Astrocyte (in vitro differentiated cells and primary cell): ENCODE measurements around the gene DPM3. TPM values are rescaled to one million over a fixed set of nuclear protein-coding genes. Genes with fewer than 3 reads are reported as not detected.

ENCODE experiments used
- DNase-seq: peaks from one replicate; pipeline ENCODE4 v3.0.0-alpha.2; 2010; ENCODE audit warnings: low read depth
- FAIRE-seq: peaks from 2 replicates; lab custom pipeline; 2011; peaks lifted over from hg19 to GRCh38; lab: Jason Lieb, UNC
- H2AFZ ChIP-seq: 2 replicates; pipeline ENCODE4 v1.6.0; 2012; ENCODE audit warnings: low read depth, low read length, inconsistent platforms
- H3K27ac ChIP-seq: 2 replicates; pipeline ENCODE4 v1.5.1; 2011; ENCODE audit warnings: low read depth, low read length, inconsistent platforms
- H3K27me3 ChIP-seq: 2 replicates; pipeline ENCODE4 v1.6.0; 2011; ENCODE audit warnings: low read length, inconsistent platforms; ENCODE audit not compliant: insufficient read depth
- H3K36me3 ChIP-seq: 2 replicates; pipeline ENCODE4 v1.5.1; 2011; ENCODE audit warnings: low read length, inconsistent platforms; ENCODE audit not compliant: insufficient read depth
- H3K4me1 ChIP-seq: 2 replicates; pipeline ENCODE4 v1.5.1; 2011; ENCODE audit warnings: low read length, inconsistent platforms; ENCODE audit not compliant: insufficient read depth
- H3K4me2 ChIP-seq: 2 replicates; pipeline ENCODE4 v1.6.0; 2012; ENCODE audit warnings: low read length, inconsistent platforms
- H3K4me3 ChIP-seq: 2 replicates; pipeline ENCODE4 v1.5.1; 2011; ENCODE audit warnings: low read depth, mild to moderate bottlenecking, low read length, inconsistent platforms; ENCODE audit not compliant: insufficient read depth
- H3K79me2 ChIP-seq: 2 replicates; pipeline ENCODE4 v1.6.0; 2012; ENCODE audit warnings: mild to moderate bottlenecking, low read length, inconsistent platforms; ENCODE audit not compliant: insufficient read depth
- H3K9ac ChIP-seq: 2 replicates; pipeline ENCODE4 v1.6.0; 2012; ENCODE audit warnings: mild to moderate bottlenecking, low read length, inconsistent platforms
- H3K9me3 ChIP-seq: 2 replicates; pipeline ENCODE4 v1.5.1; 2012; ENCODE audit warnings: low read depth, mild to moderate bottlenecking, low read length, inconsistent platforms; ENCODE audit not compliant: insufficient read depth
- H4K20me1 ChIP-seq: 2 replicates; pipeline ENCODE4 v1.6.0; 2012; ENCODE audit warnings: low read length, inconsistent platforms; ENCODE audit not compliant: insufficient read depth
- H3K27ac Mint-ChIP-seq: one replicate; pipeline ENCODE4 v1.8.0; 2021; ENCODE audit warnings: mild to moderate bottlenecking, mixed read lengths; ENCODE audit not compliant: unreplicated experiment
- H3K27me3 Mint-ChIP-seq: one replicate; pipeline ENCODE4 v1.8.0; 2021; ENCODE audit warnings: low read depth, mixed read lengths; ENCODE audit not compliant: unreplicated experiment
- H3K36me3 Mint-ChIP-seq: one replicate; pipeline ENCODE4 v1.8.0; 2021; ENCODE audit warnings: low read depth, mixed read lengths; ENCODE audit not compliant: unreplicated experiment
- H3K4me1 Mint-ChIP-seq: one replicate; pipeline ENCODE4 v1.8.0; 2021; ENCODE audit warnings: low read depth, mixed read lengths; ENCODE audit not compliant: unreplicated experiment
- H3K4me3 Mint-ChIP-seq: one replicate; pipeline ENCODE4 v1.8.0; 2021; ENCODE audit warnings: mild to moderate bottlenecking, moderate library complexity, mixed read lengths; ENCODE audit not compliant: unreplicated experiment
- H3K9me3 Mint-ChIP-seq: one replicate; pipeline ENCODE4 v1.8.0; 2021; ENCODE audit warnings: mild to moderate bottlenecking, mixed read lengths; ENCODE audit not compliant: unreplicated experiment
- CTCF ChIP-seq: IDR thresholded peaks from 2 replicates; pipeline ENCODE4 v1.5.1; 2011; ENCODE audit warnings: low read depth, mild to moderate bottlenecking, inconsistent platforms, low read length, moderate library complexity; ENCODE audit not compliant: insufficient read depth
- EZH2 ChIP-seq: IDR thresholded peaks from 2 replicates; pipeline ENCODE4 v1.6.1; 2012; ENCODE audit warnings: mild to moderate bottlenecking, low read length, inconsistent platforms; ENCODE audit not compliant: insufficient read depth
- total RNA-seq: library from RNA; stranded (reverse); gene quantifications from 2 replicates; pipeline ENCODE4 v1.2.1, GENCODE V29; 2021

Gene DPM3
- total RNA-seq, 1 donor from 2014 or later = 31.0 TPM

- peak within 1 kb of the TSS; percentile 97 for H3K4me3 Mint-ChIP-seq
- Histone ChIP-seq H3K36me3 (peaks cover 13% of the 10 kb centered on the region), H3K79me2 (peaks cover 34% of the 10 kb centered on the region), H2AFZ (peak within 1 kb of the TSS; percentile 89), H3K27ac (peak within 1 kb of the TSS; percentile 93), H3K4me3 (peak within 1 kb of the TSS; percentile 84), H3K9ac (peak within 1 kb of the TSS; percentile 96), H3K9me3 (no peaks in the 10 kb centered on the region), H3K4me1 (peaks cover 22% of the 10 kb centered on the region), H3K27me3 (no peaks in the 10 kb centered on the region), H3K4me2 (peak within 1 kb of the TSS; percentile 92), H4K20me1 (peaks cover 17% of the 10 kb centered on the region)
- H3K27ac Mint-ChIP-seq = peak within 1 kb of the TSS; percentile 98
- no peaks in the 10 kb centered on the region for H3K9me3 Mint-ChIP-seq
- peaks cover 22% of the 10 kb centered on the region for H3K4me1 Mint-ChIP-seq
- H3K27me3 Mint-ChIP-seq = no peaks in the 10 kb centered on the region
- TF ChIP-seq CTCF (peak; percentile 87), EZH2 (no peak)
- FAIRE-seq (no peak), DNase-seq (peak; percentile 87)
- H3K36me3 Mint-ChIP-seq = peaks cover 17% of the 10 kb centered on the region
These were observed 32.6 kb upstream of the DPM3 start, which contains the start of gene KRTCAP2 for GRCh38 chr1:155172732-155173477. KRTCAP2 (minus strand) TSS chr1:155173304; CDS start chr1:155173224, 80 bp downstream.

- Histone ChIP-seq H3K4me1 (peaks cover 22% of the 10 kb centered on the region), H3K4me2 (peak overlapping the region; percentile 92), H3K9me3 (no peaks in the 10 kb centered on the region), H3K27ac (peak overlapping the region; percentile 93), H3K4me3 (peak overlapping the region; percentile 84), H3K9ac (peak overlapping the region; percentile 96), H3K36me3 (peaks cover 11% of the 10 kb centered on the region), H3K79me2 (peaks cover 34% of the 10 kb centered on the region), H4K20me1 (peaks cover 12% of the 10 kb centered on the region), H3K27me3 (no peaks in the 10 kb centered on the region), H2AFZ (peak overlapping the region; percentile 81)
- DNase-seq (no peak), FAIRE-seq (no peak)
- Mint-ChIP-seq H3K9me3 (no peaks in the 10 kb centered on the region), H3K4me3 (peak overlapping the region; percentile 97), H3K27me3 (no peaks in the 10 kb centered on the region), H3K27ac (peak overlapping the region; percentile 98), H3K4me1 (peaks cover 25% of the 10 kb centered on the region), H3K36me3 (peaks cover 17% of the 10 kb centered on the region)
- TF ChIP-seq CTCF = no peak
- TF ChIP-seq EZH2 = no peak
These were observed 31.8 kb upstream of the DPM3 start for GRCh38 chr1:155171836-155172731.
